Midbrain (tissue), 1 donor: Measurements from ENCODE around the gene EFCAB8.
"Not testable (repeated sequence)": the region's sequence is repeated elsewhere in the genome, so short reads cannot be mapped to it uniquely, and the experiment has no call there.

ENCODE experiments used
- DNase-seq: peaks from one replicate; lab custom pipeline; 2025; lab: John Stamatoyannopoulos, UW

EFCAB8 gene

DNA sequence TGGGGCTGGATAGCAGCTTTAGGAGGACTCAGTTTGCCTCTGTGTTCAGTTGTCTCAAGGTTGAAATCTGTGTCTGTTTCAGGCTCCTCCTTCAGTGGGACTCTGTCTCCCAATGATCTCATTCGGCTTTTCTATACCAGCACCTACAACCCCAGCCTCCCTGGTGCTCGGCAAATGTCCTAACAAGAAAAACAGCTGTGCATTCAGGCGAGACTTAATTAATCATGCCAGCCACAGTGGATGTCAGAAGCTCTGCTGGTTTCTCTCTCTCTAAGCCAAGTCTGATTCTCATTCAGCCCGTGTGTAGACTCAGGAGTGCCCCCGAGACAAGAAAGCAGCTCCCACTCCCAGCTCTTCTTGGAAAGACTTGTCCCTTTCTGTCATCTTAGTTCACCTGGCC, 98.7 kb downstream of the EFCAB8 start:
- no peak for DNase-seq

- no peak for DNase-seq
Measured at GRCh38 chr20:32958574-32958973, 99.9 kb downstream of the EFCAB8 start.

- DNase-seq = no peak
Measured at GRCh38 chr20:32959351-32960221, 100.9 kb downstream of the EFCAB8 start.

- DNase-seq = no peak
Measured at GRCh38 chr20:32960222-32960518, 101.4 kb downstream of the EFCAB8 start.

DNA sequence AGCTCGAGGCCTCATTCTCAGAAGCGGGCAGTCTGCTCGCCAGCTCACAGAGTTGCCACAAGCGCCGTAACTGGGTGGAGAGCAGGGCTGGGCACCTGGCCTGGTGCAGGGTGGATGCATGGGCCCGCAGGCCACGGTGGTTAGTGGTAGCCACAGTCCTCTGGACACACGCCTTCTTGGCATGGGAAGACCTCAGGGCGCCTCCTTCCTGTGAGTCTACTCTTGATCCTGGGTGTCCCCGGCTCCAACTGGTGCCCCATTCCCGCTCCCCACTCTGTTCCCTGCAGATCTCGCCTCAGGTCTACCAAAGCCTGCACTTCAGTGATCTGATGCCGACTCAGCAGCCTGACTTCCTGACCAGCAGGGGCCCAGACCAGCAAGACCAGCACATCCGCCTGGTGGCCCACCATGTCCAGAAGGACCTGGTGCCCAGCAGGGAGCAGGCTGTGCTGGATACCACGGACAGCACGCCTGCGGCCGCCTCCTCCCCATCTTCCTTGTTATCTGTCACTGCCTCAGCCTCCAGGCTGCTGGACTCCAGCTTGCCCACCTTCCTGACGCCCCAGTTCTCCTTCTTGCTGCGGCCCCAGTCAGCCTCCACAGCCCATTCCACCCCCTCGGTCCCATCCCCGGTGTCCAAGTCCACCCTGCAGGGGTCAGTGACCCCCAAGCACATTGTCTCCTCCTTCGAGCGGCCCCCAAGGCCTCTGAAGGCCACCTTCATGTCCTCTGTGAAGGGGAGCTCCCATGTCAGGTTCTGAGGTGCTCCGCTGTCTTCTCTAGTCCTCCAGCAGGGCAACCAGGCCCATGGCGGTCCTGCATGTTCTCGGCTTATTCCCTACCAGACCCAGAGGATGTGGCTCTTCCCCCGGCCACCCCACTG, 102.4 kb downstream of the EFCAB8 start:
- DNase-seq = no peak

DNA sequence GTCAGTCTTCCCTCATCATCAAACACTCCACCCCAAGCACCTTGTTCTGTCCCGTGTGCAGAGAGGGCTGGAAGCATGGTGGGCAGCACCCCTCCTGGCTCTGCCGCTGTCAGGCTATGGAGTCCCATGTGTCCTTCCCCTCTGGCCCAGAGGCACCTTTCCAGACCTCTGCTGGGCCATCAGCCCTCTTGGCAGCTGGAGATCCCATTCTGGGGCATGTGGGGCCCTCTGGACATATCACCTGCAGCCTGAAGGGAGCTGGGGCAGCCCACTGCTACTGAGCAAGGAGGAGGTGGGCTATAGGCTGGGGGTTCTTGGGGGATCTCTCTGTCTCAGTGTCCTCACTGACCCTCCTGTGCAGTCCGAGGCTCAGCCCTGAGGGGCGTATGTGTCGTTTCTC, 103.3 kb downstream of the EFCAB8 start:
- no peak for DNase-seq

- not testable (repeated sequence) for DNase-seq
Measured at GRCh38 chr20:32962646-32963045, 103.9 kb downstream of the EFCAB8 start.

DNA sequence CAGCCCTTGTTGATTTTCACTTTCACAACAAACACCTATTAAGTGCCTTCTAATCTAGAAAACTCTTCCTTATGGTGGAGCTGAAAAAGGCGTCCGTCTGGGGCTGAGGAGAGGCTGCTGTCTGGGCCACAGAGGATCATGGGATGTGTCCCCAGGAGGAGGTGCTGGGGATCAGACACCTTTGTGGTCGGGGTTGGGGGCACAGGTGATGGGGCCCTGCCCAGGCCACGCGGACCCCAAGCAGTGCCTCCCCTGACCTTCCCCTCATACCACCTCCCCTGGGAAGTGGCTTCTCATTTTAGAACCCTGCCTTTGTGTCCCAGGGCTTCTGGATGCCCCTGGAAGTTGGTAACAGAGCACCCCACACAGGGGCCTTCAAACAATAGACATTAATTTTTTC, 104.5 kb downstream of the EFCAB8 start:
- no peak for DNase-seq

DNA sequence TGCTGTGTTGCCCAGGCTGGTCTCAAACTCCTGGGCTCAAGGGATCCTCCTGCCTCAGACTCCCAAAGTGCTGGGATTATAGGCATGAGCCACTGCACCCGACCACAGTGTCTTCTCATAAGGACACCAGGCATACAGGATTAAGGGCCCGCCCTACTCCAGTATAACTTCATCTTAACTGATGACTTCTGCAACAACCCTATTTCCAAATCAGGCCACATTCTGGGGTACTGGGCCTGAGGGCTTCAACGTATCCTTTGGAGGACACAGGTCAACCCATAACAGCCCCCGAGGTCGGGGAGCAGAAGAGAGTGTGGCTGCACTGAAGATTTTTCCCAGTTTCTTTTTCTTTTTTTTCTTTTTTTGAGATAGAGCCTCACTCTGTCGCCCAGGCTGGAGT, 105.9 kb downstream of the EFCAB8 start:
- no peak for DNase-seq

DNA sequence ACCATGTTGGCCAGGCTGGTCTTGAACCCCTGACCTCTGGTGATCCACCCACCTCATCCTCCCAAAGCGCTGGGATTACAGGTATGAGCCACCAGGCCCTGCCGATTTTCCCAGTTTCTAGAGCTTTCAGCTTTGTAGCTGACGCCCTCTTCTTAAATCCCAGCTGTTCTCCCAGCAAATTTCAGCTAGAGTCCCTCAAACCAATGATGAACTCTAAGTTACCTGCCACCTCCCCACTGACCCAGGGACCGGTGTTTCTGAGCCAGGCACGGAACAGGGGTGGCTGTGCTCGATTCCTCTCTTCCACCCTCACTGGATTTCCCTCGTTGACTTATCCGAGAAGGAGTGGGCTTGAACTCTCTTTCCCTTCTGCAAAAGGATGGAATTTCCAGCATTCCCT, 106.4 kb downstream of the EFCAB8 start:
- no peak for DNase-seq

DNA sequence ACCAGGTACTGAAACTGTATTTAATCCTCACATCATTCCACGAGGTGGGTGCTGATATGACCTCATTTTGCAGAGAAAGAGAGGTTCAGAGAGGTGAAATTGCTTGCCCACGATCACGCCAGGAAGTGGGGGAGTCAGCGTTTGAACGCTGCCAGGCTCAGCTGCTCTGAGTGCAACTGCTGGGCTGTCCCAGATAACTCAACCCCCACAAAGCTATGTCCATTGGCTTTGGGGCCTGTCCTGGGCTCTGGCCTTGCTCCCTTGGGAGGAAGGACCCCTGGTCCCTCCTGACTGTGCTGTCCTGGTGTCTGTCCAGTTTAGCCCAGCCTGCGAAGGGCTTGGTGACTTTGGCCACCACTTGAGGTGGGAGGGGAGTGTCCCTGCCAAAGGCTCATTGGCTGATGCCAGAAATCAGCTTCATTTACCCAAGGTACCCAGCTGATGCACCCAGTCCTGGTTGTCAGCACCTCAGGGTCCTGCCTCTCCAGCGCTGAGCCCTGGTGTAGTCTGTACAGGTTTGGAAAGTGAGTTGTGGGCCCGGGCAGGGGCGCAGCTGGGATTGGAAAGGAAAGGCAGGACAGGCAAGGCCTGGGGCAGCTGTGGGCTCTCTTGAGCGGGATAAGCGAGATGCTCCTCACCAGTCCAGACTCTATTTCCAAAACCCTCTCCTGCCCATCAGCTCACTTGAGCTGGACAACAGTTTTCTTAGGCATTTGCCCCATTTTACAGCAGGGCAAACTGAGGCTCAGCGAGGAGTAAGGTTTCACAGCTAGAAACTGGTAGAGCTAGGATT, 107.1 kb downstream of the EFCAB8 start:
- DNase-seq = no peak

DNA sequence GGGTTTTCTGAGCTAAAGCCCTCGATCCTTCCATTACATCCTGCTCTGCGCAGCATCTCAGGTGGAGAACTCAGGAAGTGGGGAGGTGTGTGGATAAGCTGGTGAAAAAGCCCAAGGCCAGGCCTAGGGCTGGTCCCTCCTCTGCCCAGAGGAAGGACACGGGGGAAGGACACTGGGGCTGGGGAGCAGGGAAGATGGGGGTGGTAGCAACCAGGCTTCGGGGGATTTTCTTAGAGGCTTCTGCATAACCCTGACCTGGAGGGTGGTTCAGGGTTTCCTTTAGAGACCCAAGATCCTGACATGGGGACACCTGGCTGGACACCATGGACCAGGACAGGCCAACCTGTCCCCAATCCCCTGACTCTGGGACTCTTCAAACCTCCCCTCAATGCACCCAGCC, 107.7 kb downstream of the EFCAB8 start:
- no peak for DNase-seq

DNA sequence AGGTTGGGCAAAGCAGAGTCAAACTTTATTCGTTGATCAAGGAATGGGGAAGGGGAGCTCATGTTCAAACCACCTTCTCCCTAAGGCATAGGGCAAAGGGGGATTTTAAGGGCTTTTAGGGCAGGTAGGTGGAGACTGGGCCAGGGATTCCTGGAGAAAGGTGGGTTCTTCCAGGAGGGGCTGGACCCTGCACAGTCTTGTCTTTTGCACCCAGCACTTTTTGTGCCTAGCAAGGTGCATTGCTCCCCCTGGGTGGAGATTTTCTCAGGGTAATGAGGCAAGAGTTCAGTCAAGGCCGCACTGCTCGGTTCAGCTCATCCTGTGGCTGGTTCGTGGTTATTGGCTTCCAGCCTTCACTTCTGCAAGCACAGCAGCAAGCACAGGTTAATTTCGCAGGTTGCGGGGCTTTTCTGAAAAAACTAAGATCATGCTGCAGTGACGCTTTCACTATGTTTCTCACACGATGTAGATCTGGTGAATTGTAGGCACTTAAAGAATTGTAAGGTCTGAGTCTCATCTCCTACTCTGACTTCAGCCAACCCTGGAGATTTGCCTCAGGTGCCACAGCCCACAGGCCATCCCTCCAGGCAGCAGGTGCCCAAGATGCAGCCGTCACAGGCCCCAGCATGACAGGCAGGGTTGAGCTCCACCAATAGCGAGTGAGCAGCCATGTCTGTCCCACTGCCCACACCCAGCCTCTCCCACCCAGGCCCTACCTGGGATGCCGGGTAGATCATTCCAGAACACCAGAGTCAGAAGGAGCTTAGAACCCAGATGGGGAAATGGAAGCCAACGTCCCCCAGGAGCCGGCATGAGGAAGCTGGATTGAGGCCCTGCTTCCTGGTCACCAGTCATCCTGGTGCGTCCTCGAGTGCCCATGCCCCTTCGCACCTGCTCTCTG, 108.4 kb downstream of the EFCAB8 start:
- no peak for DNase-seq

DNA sequence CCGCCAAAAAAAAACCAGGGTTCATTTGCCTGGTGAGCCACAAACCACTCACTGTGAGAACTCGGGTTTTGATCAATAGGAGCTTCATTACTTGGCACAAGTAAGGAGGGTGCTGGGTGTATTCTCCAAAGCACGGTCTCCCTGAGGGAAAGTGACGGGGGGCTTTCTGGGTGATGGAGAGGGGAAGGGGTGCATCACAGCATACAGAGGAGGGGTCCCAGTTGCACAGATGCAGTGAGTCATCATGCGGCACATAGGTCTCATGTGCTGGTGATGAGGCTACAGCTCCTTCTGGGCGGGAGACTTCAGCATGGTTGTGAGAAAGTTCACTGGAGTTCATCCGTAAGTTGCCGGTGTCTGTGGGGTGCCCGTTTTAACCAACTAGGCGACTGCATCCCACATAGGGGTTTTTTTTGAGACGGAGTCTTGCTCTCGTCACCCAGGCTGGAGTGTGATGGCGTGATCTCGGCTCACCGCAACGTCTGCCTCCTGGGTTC, 109.3 kb downstream of the EFCAB8 start:
- no peak for DNase-seq

DNA sequence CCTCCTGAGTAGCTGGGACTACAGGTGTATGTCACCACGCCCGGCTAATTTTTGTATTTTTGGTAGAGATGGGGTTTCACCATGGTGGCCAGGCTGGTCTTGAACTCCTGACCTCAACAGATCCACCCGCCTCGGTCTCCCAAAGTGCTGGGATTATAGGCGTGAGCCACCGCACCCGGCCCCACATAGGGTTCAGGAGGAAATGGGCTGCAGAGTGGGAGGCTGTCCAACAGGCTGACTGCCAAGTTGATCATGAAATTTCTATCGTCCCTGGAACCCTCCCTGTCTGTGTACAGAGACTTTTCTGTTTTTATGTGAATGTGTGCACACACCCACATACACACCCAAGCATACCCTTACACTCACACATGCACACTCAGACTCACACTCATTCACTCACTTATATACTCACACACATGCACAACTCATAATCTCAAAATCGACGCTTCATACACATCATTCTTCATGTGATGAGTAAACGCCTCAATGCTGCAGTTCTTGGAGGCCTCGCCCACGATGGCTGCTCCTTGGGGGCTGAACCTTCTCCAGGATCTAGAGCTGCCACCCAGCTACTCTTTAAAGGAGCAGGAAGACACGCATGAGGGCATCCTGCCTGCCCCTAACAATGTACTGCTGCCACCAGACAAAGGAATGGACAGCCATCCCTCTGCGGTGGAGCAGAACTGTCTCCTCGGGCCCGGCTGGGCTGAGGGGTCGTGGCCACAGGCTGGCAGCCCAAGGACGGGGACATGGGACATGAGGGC, 109.9 kb downstream of the EFCAB8 start:
- DNase-seq = no peak

DNA sequence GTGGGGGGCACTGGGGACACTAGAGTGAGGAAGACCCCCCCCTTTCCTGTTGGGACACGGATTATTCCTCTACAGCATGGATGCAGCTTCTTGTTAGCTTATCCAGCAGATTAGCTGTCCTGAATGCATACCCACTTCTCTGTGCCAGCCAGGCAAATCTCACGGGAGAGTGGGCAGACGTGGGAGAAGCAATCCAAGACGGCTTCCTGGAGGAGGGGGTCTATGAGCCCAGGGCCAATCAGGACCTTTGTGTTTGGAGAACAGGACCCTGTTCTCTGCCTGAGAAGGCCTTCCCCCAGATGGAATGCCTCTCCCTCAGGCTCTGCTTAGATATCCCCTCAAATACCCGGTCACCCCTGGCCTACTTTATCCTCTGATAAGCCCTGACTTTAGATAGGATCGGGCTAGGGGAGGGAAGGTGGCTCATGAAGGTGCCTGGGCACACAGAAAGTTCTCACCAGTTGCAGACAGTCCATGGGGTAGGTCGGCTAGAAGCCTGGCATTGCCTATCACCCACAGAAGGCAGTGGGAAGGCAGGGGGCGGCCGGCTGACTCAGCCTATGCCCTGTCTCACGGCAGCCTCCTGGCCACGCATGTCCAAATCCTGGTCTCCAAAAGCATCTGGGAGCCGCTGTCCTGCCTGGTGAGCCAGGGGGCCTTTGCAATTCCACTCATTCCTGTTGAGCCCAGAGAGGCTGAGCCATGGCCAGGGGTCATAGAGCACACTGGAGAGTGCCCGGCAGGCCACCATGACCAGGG, 110.8 kb downstream of the EFCAB8 start:
- no peak for DNase-seq

DNA sequence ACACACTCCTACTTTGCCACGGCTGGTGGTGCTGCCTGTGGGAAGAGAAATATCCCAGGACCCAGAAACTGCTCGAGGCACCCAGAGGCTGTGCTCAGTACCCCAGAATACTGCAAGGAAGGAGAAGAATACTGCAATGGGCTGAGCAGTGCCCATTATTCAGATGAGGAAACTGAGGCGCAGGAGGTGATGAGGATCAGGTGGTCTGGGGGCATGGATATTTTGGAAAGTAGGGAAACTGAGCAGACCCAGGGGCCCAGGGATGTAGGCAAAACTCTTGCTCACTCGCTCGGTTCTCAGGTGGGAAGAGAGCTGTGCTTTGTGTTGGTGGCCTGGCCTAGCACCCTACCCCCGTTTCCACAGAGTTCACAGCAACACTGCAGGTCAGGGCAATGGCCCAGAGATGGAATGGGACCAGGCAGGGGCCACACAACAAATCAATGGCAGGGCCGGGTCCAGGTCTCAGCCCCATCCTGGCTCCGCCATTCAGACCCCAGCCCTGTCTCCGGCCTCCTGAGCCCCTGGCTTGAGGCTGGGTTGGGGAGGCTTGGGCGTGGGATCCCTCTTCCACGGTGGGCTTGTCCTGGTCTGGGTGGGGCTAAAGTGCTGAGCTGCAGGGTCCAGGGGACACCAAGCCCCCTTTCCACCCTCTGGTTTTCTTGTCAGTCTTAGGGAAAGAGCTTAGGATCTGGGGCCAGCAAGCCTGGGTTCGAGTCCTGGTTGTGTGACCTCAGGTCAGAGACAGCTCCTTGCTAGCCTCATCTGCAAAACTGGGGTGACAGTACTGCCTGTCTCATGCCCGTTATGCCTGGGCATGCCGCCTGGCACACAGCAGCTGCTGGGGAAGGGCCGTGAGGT, 111.6 kb downstream of the EFCAB8 start:
- no peak for DNase-seq

DNA sequence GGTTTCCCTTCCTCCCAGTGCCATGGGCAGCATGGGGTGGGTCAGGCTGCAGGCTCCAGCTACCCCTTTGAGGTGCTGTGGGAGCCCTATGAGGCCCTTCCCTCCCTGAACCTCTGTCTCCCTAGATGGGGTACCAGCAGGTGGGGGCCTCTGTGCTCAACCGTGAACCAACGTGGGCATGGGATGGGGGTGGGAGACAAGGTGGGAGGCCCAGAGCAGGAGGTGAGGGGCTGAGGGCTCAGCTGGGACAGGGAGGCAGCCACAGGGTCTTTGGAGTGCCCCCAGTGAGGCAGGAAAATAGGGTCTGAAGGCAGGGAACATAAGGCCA, 112.2 kb downstream of the EFCAB8 start:
- no peak for DNase-seq

- no peak for DNase-seq
Measured at GRCh38 chr20:32971703-32972161, 113.0 kb downstream of the EFCAB8 start.
